MV-4-11 (cell line): ENCODE data around the gene HOXC11.

ENCODE experiments used
- DNase-seq: peaks from one replicate; lab custom pipeline; 2025; lab: John Stamatoyannopoulos, UW

HOXC11 gene

DNA sequence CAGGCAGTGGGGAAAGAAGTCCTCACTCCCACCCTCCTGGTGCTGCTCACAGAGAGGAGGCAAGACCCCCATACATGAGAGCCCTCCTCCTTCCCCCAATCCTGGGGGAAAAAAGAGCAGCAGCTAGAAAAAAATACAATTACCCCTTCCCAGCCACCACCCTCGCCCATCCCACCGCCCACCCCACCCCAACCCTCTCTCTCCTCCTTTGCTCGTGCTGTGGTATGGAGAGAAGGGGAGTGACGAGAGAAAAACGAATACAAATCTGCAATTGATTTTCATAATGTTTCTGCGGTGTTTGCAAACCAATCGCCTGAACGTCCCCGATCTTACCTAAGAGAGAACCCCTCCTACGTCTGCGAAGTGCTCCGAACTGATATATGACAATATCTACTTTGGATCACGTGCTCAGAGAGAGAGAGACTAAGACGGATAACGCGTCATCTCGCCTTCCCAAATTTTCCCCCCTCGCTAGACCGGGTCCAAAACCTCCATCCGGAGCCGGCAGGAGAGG, at the start of gene HOXC11:
TSS of gene HOXC11 (plus strand) at position 405 of the 514 bp plus-strand sequence. CDS start 116 bp downstream, outside the sequence.
- DNase-seq = no peak

DNA sequence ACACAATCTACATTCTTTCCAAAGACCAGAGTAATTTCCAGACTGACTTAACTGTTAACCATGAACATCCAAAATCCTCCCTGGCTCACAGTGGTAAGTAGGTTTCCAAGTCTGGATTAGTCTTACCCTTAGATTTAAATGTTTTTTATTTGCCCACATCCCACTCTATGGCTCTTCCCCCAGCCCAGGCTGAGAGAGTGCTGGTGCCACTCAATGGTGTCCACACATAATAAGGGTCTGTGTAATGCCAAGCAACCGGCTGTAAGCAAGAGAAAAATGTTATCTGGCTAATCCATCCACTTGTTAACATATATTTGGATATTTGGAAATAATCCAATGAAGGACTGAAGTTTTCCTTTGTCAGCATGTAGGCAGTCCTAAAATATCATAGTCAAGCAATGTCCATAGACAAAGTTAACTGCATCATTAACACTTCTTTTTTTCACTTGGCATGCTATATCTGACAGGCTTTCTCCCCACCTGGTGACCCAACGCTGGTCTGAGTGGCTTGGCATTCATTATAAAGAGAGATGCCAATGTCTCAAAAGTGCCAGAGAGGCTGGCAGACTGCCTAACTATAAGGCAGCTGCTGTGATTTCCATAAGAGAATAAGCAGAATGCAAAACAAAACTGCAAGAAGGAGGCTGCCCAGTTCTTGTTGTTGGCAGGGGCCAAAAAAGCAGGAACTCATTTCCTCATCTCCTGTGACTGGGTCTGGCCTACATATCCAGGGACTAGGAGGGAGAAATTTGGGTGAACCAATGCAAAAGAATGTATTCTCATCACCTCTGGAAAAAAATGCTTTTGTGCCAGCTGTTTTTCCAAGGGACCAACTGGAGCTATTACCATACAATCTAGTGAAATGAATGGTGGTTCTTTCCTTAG, 48.2 kb upstream of the HOXC11 start:
- no peak for DNase-seq

DNA sequence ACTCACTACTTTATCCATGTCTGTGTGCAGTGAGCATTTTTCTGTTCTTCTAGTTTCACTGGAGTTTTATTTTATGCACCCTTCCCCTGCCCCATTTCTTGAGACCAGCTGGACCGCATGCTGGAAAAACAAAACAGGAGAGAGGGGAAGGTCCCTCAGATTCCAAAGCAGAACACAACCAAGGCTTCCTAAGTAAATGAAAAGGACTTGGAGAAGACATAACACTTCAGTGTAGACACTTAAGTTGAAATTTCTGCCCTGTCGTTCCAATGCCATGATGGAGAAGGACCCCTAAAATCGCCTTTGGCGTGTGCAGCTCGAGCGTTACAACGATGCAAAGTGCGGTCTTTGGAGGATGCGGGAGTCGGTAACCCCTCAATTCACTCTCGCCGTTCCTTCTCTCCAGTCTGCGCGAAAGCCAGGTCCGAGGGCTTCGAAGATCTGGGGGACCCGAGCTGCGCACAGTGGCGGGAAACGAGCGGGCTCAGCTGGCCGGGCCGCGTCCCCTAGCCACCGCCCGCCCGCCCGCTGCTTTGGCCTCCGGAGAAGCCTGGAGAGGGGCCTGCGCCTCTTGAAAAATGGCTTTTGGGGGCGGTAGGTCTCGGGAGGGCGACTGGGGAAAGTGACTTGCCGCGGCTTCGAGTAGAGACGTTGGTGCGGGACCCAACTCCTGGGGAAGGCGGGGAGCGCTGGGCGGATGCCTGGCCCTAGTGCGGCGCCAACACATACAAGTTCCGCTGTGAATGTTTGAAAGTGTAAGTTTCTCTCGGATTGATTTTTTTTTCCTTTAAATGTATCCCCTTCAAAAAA, 45.5 kb upstream of the HOXC11 start:
- no peak for DNase-seq

DNA sequence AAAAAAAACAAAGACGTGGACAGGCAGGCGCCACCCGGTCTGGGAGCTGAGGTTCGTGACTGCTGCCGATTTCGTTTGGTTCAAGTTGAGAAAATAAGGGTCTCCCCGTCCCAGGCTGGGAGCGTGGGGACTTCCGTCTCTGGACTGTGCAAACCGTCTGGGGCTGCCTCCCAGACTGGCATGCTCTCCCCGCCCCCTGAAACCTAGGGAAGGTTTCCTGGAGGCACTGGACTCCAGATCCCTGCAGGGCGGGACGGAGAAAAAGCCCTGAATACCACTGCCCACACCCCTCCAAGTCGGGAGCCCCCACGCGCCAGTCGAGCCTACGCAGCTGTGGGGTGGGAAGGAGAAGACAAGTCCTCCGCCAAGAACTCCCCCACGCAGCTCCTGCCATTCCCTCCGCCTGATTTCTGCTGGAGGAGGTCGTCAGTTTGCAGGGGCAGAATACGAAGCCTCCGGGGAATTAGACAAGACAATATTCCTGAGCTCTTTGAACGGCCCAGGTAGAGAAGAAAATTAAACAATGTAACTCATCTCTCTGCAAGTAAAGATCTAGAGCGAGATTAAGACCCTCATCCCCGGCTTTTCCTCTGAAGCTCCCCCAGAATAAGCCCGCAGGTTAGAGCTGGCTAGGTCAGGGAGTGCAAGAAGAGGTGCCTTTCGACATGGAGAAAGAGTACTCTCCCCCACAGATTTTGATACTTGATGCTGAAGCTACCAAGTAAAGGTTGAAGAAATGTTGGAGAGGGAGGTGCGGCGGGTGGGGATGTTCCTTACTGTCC, 44.7 kb upstream of the HOXC11 start:
- no peak for DNase-seq

DNA sequence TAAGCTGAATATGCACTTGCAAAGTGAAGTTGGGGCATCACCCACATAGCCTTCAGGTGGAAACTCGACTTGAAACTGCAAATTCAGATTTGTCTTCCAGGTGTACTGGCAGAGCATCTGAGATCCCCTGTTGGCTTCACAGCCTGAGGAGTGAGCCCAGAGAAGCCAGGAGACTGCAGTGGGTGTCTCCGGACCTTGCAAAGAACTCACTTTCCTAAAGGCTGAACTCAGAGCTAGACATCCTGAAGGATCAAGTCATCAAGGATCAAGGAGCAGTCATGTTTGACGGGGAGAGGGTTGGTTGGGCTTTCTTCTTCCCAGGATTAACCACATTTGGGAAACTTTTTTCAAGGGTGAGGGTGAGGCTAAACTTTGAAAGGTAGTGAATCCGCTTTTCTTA, 43.4 kb upstream of the HOXC11 start:
- DNase-seq = no peak

DNA sequence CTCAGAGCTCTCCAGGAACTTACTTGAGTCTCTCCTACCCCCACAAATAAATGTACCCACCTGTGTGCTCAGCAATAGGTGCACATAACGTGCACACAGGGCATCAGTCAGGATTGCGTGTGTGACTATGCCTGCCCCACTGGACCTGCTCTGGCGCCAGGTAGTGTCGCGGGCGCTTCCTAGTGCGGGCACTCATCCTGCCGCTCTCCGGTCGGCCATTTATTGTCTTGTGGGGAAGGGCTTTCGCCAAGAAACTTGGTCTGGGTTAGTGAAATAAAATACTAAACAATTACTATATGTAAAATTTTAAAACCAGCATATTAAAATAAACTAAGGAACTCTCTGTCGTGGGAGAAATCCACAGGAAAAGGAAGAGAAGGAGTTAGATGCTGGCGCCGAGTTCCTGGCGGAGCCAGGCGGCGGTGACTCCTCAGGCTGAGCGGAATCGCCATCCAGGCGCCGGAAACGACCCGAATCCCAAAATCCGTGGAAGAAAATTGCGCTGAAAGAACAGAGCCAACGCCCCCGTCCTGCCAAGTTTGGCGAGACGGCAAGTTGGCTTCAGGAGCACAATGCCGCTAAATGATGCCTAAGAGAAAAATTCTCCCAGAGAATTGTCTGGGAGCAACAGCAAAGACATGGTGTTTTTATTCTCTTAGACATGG, 42.2 kb upstream of the HOXC11 start:
- DNase-seq = no peak

DNA sequence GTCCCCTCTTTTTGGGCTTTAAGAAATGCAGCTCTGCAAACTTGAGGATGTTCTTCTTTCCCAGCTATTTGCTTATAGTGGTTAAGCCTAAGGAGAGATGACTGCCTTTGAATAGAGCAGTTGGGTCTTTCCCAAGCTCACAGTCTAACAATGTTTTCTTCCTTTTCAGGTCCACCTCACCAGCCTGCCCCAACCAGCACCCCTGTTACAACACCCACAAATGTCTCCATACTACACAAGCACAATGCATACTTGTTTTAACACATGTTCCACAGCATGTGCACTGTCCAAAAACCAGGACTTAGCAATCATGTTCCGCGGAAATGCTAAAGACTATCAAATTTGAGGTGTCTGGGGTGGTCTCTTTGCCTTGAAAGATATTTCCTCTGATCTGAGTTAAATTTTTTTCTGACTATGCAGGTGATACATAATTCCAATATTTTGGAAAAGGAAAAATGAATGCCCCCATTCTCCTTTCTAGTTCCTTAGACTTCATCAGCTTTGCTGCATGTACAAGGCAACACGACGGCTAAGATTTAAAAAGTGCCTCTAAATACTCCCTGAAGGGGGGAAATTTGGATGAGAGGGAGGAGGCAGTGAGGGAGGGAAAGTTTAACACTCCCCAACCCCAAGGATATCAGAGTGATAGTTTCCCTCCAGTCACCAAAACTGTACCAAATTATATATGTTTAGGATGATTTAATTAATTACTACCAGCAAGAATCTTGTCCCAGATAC, 40.9 kb upstream of the HOXC11 start:
- no peak for DNase-seq

DNA sequence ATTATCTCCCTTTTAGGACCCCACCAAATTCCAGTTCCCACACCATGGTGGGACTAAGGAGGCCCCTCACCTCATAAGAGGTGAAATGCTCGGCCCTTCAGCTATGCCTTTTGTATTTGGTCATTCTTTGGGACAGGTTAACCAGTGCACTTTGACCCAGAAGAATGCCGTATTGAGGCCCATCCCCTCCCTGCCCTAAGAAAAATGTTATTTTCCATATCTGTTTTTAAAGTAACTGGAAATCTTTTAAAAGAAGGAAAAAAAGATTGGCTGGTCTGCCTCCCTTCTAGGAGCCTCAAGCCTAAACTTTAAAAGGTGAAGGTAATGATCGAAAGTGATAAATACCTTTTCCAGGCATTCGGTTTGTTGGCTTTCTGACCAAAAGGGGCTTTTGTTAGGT, 40.0 kb upstream of the HOXC11 start:
- DNase-seq = no peak

DNA sequence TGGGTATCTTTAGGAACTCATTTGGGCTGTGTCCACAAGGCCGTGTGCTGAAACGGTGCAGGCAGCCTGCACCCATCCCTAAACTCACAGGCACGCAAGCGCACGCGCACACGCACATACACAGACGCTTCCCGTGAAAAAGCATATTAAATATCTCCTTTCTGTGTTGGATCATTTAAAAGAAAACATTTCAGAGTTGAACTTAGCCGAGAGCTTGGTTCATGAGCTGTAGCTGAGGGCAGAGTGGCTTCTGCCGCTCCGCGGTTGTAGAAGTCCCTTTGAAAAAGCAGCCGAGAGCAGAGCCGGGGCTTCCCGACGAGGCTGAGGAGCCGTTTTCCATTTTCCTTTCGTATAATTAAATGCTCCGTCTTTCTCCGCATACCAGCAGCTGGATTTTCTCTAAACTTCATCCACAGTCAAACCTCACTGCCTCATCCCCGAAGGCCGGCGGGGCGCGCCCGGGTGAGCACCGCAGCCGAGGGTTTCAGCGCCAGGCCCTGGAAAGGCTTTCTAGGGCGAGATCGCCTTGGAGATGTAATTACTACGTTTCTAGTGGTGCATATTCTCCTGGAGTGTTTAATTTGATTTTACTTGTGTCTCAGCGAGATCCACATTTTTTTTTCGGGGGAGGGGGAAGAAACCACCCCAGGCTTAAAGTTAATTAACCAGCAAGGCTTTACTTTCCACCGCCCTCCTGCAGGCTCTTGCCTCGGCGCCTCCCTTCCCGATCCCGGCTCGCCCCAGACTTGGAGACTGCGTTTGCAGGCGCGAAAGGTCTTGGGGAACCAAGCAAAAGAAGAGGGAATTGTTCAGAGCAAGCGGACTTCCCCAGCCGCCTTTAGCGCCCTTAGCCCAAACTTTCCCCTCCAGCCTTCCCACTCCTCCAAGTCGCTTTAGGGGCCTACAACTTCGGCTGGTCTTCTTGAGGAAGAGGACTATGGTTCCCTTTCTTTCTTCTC, 37.3 kb upstream of the HOXC11 start:
- no peak for DNase-seq

DNA sequence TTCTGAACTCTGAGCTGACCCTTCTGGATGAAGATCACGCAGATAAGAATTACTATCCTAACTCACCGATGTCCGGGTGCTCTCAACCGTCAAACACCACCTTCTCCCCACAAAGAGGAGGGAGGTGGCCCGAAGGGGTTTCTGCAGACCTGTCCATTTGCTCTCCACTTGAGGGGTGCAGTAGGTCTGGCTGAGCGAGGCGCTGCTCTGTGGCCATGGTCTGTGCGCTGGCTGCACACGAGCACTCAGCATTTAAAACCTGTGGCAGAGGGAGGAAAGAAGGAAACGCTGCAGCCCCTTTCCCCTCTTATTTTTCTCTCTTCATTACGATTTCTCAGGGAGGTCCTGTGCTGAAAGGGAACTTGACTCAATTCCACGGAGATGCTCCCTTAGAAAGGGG, 35.8 kb upstream of the HOXC11 start:
- no peak for DNase-seq

DNA sequence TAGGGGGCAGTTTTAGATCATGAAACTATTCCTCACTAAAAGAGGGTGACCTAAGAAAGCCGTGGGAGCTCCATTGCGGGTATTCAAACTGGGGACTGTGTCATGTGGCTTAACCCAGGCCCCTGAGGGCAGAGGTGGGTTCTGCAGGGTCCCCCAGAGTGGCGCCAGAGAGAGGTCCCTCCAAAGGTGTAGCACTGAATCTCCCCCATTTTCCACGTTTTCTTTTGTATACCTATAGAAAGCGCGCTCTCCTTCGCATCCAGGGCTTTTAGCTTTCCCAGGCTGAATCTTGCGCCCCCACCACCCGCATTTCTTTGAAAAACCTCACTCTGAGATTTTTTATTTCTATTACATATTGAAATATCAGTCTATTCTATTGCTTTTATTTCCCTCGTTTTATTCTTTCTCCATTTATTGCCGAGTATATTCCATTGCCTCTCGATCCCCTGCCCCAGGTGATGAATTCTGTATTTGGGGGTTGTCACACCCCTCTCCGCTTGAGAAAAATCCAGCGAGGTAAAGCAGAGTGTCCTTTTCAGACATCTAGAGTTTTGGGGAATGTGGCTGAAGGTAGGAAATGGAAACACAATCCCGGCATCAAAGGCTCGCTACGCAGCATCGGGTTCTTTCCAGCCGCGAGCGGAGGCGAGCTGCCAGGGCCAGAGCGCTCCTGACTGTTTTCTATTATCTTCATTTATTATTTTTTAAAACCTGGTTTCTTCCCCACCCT, 35.2 kb upstream of the HOXC11 start:
- DNase-seq = no peak

DNA sequence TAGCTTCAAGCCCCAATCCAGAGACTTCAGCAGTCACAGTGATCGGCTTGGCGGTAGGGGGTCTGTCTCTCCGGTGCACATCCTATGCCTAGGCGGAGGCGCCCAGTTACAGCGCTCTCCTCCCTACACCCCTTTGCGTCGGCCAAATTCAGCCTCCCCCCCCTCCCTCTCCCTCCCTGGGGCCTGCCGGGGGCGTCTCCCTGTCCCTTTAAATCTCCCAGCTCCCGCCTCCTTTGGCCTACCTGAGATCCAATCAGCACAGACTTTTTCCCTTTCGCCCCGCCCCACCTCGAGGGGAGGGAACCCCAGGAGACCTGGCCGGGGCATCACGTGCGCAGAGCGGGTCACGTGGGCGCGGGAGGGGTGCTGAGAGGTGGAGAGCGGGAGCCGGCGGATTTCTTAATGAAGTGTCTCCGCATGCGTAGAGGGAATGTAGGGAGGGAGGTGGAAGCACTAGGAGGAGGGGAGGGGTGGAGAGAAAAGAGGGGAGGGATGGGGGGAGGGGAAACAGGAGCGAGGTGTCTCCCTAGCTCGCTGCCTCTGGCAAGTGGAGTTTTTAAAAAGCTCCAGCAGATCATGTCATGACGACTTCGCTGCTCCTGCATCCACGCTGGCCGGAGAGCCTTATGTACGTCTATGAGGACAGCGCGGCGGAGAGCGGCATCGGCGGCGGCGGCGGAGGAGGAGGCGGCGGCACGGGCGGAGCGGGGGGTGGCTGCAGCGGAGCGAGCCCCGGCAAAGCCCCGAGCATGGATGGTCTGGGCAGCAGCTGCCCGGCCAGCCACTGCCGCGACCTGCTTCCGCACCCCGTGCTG, 34.4 kb upstream of the HOXC11 start, which contains the start of gene HOXC13:
TSS of gene HOXC13 (plus strand) at position 506 of the 815 bp plus-strand sequence. CDS start at position 582, 76 bp downstream.
- no peak for DNase-seq

DNA sequence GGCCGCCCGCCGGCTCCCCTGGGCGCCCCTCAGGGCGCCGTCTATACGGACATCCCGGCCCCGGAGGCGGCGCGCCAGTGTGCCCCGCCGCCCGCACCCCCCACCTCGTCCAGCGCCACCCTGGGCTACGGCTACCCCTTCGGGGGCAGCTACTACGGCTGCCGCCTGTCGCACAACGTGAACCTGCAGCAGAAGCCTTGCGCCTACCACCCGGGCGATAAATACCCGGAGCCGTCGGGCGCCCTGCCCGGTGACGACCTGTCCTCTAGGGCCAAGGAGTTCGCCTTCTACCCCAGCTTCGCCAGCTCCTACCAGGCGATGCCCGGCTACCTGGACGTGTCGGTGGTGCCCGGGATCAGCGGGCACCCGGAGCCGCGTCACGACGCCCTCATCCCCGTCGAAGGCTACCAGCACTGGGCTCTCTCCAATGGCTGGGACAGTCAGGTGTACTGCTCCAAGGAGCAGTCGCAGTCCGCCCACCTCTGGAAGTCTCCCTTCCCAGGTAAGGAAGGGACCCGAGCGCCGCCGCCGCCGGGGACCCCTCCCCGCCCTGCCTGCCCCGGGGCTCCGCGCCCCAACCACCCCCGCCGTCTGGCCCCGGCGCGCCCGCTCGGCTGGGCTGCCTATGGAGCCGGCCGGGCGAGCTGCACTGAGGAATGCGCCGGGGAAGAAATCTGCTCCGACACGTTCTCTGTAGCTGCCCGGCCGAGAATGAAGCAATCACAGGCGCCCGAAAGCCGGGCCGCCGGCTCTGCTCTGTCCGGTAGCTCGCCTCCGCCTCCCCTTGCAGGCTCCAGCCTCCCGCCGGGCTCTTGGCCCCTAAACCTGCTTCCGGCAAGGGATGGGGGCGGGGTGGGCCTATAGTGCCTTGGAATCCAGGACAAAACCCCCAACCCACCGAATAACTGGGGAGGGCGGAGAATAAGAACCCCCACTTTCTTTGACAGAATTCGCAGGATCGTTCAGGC, 33.5 kb upstream of the HOXC11 start:
- DNase-seq = no peak

DNA sequence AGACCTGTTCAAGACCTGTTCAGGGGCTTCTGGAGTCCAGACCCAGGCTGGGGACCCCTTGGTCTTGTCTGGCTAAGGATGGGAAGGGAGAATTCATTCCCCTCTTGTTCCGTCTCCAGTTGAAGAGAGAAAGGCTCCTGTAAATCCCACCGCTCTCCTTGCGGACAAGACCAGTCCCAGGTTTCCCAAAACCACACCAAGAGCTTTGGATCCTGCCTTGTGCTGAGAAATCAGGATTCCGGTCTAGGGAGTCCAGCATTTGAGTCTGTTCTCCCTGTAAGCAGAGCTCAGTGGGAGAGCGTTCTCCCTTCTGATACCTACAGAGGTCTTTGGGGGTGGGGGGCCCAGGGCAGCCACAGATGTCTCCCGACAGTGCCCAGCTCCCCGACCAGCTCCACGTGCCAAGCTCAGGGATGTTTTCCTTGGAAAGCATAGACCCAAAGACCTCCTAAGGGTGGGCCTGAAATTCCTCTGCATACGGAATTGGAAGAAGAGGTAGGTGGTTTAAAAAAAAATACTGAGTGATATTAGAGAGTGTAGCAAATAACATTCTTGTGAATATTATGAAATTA, 32.4 kb upstream of the HOXC11 start:
- DNase-seq = no peak

DNA sequence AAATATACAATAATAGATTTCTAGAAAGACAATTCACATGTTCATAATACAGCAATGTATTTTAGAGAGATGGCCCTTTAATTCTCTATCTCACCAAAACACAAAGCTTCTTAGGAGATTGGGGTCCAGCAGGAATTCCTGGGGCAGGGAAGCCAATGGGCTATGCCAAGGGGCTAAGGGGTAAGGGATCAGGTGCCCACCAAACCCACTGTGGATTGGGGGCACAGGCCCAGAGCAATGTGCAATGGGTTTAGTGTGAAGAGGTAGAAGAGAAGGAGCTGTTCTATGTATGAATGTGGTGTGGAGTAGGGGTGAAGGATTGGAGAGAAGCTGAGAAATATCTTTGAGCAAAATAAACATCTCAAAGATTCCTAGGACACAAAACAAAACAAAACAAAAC, 31.7 kb upstream of the HOXC11 start:
- no peak for DNase-seq

DNA sequence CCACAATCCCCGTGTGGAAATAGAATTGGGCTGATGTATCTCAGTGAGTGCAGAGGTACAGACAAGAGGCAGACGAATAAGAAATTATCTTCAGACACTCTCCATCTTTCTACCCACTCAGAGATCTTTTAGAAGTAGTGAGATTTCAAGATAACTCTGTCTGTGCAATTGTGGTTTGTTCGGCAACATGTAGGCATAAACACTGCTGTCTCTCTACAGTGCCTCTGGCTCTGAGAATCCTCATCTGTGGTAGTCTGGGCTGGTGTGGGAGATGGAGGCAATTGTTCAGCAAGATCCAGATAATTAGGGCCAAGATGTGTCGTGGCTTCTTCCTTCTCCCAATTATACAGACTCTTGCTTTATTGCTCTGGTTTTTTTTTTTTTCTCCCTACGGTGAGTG, 31.2 kb upstream of the HOXC11 start:
- no peak for DNase-seq
